SKM-1 (cell line): ENCODE measurements around the gene MRPL11.

Experiments used
- DNase-seq: peaks from one replicate; lab custom pipeline; 2025; ENCODE audit not compliant: unreplicated experiment; lab: John Stamatoyannopoulos, UW

Gene MRPL11

DNA sequence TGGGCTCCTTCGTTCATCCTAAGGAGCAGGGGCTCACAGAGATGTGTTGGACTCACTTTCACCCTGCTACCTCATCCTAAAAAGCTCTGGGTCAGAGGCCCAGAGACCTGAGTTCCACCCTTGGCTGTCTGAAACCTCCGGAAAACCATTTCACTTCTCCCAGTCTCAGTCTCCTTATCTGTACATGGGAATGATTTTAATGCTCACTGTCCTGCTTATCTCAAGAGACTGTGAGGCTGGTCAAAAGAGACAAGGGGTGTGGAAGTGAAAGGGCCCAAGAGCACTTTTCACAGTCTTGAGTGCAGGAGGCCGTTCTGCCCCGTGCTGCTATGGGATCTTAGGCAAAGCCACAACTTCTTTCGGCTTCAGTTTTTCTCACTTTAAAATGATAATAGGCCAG is 31.0 kb downstream of the MRPL11 start:
- no peak for DNase-seq

GRCh38 chr11:66393954-66394353 is 44.7 kb downstream of the MRPL11 start:
- DNase-seq: no peak

- DNase-seq: no peak
These were observed 47.3 kb downstream of the MRPL11 start for GRCh38 chr11:66391322-66391721.

DNA sequence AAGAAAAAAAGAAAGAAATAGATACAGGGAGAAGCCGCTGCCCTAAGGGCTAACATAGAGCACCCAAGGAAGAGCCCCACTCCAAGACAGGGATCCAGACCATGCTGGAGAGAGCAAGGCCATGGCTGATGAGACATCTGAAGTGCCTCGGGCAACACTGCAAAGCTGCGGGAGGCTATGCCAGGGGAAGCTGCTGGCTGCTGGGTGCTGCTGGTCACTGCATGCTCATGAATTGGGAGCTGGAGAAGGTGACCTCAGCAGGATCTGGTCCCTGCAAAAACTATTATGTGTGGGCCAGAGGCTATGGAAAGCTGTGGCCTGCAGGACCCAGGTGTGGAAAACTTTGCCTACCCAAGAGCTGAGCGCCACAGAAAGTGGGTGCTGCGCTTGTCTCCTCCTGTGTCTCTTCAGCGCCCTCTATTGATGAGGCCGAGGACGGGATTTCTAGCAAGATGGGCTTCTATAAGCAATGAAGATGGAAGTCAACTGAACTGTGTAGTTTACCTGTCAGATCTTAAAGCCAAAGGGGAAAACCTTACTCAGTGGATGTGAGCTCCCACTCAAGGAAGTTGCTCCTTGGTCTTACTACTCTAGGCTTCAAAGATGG is 49.8 kb downstream of the MRPL11 start:
- DNase-seq: peak; percentile 79

DNA sequence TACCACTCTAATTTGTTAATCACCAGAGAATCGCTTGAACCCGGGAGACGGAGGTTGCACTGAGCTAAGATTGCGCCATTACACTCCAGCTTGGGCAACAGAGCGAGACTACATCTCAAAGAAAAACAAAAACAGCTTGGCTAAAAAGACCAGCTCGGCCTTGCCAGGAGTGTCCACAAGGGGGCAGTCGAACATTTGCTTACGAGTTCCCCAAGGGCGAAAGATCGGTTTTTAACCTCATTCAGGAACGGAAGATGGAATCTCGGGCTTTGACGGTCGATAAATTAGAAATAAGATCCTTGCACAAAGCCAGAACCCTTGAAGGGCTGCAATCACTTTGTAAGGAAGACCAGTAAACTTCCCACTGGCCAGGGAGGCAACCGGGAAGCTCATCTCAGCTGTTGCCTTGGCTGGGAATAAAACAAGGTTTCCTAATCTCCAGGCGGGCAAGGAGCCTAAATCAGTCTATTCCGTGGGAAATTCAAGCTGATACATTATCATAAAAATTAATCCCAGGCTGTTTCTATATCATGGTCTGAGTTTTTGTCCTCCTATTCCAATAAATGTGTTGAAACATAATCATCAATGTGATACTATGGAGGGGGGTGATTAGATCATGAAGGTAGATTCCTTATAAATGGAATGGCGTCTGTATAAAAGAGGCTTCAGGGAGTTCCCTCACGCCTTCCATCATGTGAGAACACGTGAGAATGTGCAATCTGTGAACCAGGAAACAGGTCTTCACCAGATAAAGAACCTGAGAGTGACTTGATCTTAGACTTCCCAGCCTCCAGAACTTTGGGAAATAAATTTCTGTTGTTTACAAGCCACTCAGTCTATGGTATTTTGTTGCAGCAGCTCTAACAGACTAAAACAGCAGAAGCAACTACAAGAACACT is 52.2 kb downstream of the MRPL11 start:
- peak; percentile 82 for DNase-seq
